GM12874 (cell line): ENCODE results near the gene MAPK4.

Experiments
- CTCF ChIP-seq: IDR thresholded peaks from 2 replicates; pipeline ENCODE4 v1.5.1; 2011; ENCODE audit warnings: low read depth, mild to moderate bottlenecking, control low read depth, low read length, moderate library complexity; ENCODE audit not compliant: insufficient read depth

MAPK4 gene

GRCh38 chr18:50559752-50560680, at the start of gene MAPK4:
TSS of gene MAPK4 (plus strand) at chr18:50560087. CDS start at chr18:50663959, 103,872 bp downstream.
- TF ChIP-seq CTCF: no peak

- TF ChIP-seq CTCF: no peak
Measured at GRCh38 chr18:50518787-50519546, 40.9 kb upstream of the MAPK4 start.

- TF ChIP-seq CTCF: no peak
Measured at GRCh38 chr18:50523165-50523564, 36.7 kb upstream of the MAPK4 start.

- no peak for TF ChIP-seq CTCF
Measured at GRCh38 chr18:50527636-50528307, 32.1 kb upstream of the MAPK4 start.

DNA sequence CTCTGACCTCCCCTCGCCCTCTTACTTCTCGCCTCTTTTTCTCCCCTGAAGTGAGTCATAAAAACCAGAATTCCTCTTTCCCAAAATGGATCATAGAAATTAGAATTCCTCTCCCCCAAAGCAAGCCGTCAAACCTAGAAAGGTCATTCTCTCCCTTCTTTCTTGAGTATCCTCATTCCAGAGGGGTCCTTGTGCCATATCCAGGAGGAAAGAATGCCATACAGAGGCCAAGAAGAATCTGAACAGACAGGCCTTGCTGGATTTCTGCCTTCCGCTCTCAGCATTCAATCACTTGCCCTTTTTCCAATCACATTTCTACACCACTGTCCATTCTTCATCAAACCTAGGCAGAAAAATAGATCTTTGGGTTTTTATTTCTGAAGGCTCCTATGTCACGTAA, 31.1 kb upstream of the MAPK4 start:
- TF ChIP-seq CTCF: no peak

- TF ChIP-seq CTCF: no peak
Measured at GRCh38 chr18:50545936-50546335, 14.0 kb upstream of the MAPK4 start.

DNA sequence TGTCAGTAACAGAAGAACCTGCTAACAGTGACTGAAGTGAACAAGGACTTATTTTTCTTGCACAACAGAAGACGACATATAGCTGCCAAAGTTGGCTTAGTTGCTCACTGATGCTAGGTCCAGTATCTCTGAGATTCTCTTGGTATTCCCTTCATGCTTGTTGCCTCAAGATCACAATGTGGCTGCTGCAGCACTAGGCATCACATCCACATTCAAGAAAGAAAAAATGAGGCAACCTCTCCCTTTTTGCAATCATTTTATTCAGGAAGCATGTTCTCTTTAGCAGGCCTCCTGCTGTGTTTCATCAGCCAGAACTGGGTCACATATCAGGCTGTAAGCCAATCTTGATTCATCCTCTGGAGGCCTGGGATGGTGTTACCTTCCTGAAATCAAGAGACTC, 11.7 kb upstream of the MAPK4 start:
- TF ChIP-seq CTCF: no peak
